GM13976 (cell line): ENCODE measurements around the gene KMT2C.
"Not testable (repeated sequence)": the region's sequence is repeated elsewhere in the genome, so short reads cannot be mapped to it uniquely, and the experiment has no call there.

ENCODE experiments used
- DNase-seq: peaks from one replicate; pipeline ENCODE4 v3.0.0; 2012; ENCODE audit warnings: low spot score
- CTCF ChIP-seq: IDR thresholded peaks from 2 replicates; pipeline ENCODE4 v1.5.1; 2012; ENCODE audit warnings: borderline replicate concordance, mild to moderate bottlenecking; ENCODE audit not compliant: insufficient read depth; ENCODE audit errors: extremely low read depth, missing control alignments, control extremely low read depth
- in situ Hi-C: fragments of 300-500 bp; cut with MboI; formaldehyde crosslinking; loops from one replicate; pipeline ENCODE4 v1.12.0; 2022; ENCODE audit warnings: low sequenced_read_pairs, mixed read lengths, inconsistent platforms; ENCODE audit not compliant: unreplicated experiment

KMT2C gene

GRCh38 chr7:152451356-152451755 is 15.6 kb upstream of the KMT2C start:
- no peak for TF ChIP-seq CTCF
- in situ Hi-C loops = no loop called here
- no peak for DNase-seq

GRCh38 chr7:152445386-152446008 is 9.7 kb upstream of the KMT2C start:
- in situ Hi-C loops, DNase-seq: not testable (repeated sequence)

DNA sequence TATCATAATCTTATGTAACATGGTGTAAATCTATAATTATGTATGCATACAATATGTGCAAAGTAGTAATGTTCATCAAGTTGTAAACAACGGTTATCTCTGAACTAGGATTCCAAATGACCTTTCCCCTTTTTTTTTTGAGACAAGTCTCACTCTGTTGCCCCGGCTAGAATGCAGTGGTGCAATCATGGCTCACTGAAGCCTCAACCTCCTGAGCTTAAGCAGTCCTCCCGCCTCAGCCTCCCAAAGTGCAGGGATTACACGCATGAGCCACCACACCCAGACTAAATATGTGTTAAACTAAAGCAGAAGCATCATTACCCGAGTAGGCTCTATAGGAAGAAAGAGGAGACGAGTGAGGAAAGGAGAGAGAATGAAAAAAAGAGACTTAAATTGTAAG is 7.8 kb upstream of the KMT2C start:
- no peak for DNase-seq
- in situ Hi-C loops = no loop called here
- TF ChIP-seq CTCF = no peak

DNA sequence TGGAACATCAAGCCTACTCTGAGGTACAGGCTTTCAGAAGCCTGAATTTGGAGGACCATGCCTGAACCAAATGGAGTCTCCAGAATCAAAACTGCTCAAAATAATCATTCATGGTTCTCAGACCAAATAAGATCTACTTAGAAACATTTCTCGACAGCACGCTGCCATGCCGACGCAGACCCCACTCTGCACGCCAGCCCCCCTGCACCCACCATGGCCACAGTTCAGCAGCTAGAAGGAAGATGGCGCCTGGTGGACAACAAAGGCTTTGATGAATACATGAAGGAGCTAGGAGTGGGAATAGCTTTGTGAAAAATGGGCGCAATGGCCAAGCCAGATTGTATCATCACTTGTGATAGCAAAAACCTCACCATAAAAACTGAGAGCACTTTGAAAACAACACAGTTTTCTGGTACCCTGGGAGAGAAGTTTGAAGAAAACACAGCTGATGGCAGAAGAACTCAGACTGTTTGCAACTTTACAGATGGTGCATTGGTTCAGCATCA is 6.6 kb upstream of the KMT2C start:
- no peak for TF ChIP-seq CTCF
- in situ Hi-C loops = no loop called here
- DNase-seq = no peak

DNA sequence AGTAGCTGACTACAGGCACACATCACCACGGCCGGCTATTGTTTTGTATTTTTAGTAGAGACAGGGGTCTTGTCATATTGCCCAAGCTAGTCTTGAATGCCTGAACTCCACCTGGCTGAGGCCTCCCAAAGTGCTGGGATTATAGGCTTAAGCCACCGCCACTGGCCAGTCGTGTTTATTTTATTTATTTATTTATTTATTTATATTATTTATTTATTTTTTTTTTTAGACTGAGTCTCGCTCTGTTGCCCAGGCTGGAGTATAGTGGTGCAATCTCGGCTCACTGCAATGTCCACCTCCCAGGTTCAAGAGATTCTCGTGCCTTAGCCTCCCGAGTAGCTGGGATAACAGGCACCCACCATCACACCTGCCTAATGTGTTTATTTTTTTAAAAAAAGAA is 6.0 kb upstream of the KMT2C start:
- in situ Hi-C loops, DNase-seq: not testable (repeated sequence)

GRCh38 chr7:152441168-152441567 is 5.4 kb upstream of the KMT2C start:
- in situ Hi-C loops, DNase-seq: not testable (repeated sequence)

GRCh38 chr7:152438017-152438416 is 2.2 kb upstream of the KMT2C start:
- in situ Hi-C loops, DNase-seq: not testable (repeated sequence)

GRCh38 chr7:152436931-152437575 is 1.2 kb upstream of the KMT2C start:
- DNase-seq, in situ Hi-C loops: not testable (repeated sequence)

- TF ChIP-seq CTCF = no peak
- peak; percentile 92 for DNase-seq
- in situ Hi-C loops = no loop called here
Measured at GRCh38 chr7:152436111-152436930, 518 bp upstream of the KMT2C start.

DNA sequence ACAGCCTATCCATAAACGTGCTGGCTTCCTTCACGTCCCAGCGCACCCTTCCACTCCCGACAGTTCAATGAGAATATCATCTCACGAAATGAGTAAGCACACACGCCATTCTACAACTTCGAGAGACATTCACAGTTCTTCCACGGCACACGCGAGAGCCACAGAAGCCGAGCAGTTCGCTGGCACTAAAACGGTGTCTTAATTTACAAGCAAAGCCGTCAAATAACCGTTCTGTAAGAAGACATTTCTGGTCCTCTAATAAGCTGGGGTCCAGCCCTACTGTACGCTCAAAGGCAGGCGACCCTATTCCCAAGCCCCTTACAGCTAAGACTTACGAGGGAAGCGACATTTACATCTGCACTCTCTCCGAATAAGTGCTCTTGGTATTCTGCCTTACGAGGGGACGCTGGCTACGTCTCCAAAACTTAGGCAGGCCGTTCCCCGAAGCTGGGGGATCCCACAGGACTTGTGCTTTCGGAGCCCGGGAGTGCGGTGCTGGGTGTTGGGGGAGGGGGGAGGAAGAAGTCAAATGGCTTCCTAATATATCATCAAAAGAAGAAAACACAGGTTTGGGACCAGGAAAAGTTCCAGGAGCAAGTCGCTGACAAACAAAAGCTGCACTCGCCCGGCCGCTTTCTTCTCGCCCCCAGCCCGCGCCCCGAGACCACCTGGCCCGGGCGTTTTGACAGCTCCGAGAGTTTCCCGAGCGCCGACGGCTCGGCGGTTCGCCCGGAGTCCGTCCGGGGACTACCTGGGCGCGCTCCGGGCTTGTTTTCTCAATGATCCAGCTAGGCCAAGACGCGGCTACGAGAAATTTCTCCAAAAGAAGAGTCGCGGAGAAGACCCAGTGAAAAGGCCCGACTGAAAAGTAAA is 1.1 kb downstream of the KMT2C start:
- in situ Hi-C loops, DNase-seq: not testable (repeated sequence)

- in situ Hi-C loops, DNase-seq: not testable (repeated sequence)
Measured at GRCh38 chr7:152433721-152434490, 1.9 kb downstream of the KMT2C start.

DNA sequence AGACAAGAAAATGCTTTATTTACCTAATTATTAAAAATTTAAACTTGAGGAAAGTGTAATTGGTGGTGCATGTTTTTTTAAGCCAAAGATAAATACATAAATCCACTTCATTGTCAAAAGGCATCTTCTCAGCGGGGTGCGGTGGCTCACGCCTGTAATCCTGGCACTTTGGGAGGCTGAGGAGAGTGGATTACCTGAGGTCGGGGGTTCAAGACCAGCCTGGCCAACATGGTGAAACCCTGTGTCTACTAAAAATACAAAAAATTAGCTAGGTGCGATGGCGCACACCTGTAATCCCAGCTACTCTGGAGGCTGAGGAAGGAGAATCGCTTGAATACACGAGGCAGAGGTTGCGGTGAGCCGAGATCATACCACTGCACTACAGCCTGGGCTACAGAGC is 3.1 kb downstream of the KMT2C start:
- DNase-seq, in situ Hi-C loops: not testable (repeated sequence)
